ENCODE measurements around the gene MEIS3.

Gene MEIS3

GRCh38 chr19:47428177-47428894 is 9.0 kb upstream of the MEIS3 start:
- no peak overlapping the region for H3K27ac ChIP-seq (ENCODE audit: low read depth, low read length)
- no peaks in the 10 kb centered on the region for H3K36me3 ChIP-seq (ENCODE audit: control insufficient read depth in 5 of 5, insufficient read depth in 5 of 5, low read length in 5 of 5)
- H3K4me1 ChIP-seq (ENCODE audit: control insufficient read depth in 5 of 5, insufficient read depth in 5 of 5, low read length in 5 of 5): peaks cover 0 to 23% (median 22%) of the 10 kb centered on the region in 5 donors
- H3K4me3 ChIP-seq (ENCODE audit: low read depth in 1 of 5, low read length in 5 of 5): peak overlapping the region in 1 of 5 donors; percentile 29
- H3K9me3 ChIP-seq (ENCODE audit: control insufficient read depth in 5 of 5, low read length in 5 of 5): no peaks in the 10 kb centered on the region
- peaks cover 35 to 78% (median 44%) of the 10 kb centered on the region in 5 donors for H3K27me3 ChIP-seq (ENCODE audit: control insufficient read depth in 5 of 5, insufficient read depth in 4 of 5, low read length in 5 of 5)
- H3K9ac ChIP-seq (ENCODE audit: low read length in 5 of 5): no peak overlapping the region

- no peak overlapping the region for H3K9ac ChIP-seq (ENCODE audit: low read length in 5 of 5)
- no peak overlapping the region for H3K4me3 ChIP-seq (ENCODE audit: low read depth in 1 of 5, low read length in 5 of 5)
- no peaks in the 10 kb centered on the region for H3K36me3 ChIP-seq (ENCODE audit: control insufficient read depth in 5 of 5, insufficient read depth in 5 of 5, low read length in 5 of 5)
- H3K4me1 ChIP-seq (ENCODE audit: control insufficient read depth in 5 of 5, insufficient read depth in 5 of 5, low read length in 5 of 5): peaks cover 0 to 23% (median 22%) of the 10 kb centered on the region in 5 donors
- H3K9me3 ChIP-seq (ENCODE audit: control insufficient read depth in 5 of 5, low read length in 5 of 5): no peaks in the 10 kb centered on the region
- H3K27ac ChIP-seq (ENCODE audit: low read depth, low read length): no peak overlapping the region
- H3K27me3 ChIP-seq (ENCODE audit: control insufficient read depth in 5 of 5, insufficient read depth in 4 of 5, low read length in 5 of 5): peaks cover 42 to 81% (median 52%) of the 10 kb centered on the region in 5 donors
These were observed 8.2 kb upstream of the MEIS3 start for GRCh38 chr19:47427241-47428176.

GRCh38 chr19:47423203-47423882 is 4.0 kb upstream of the MEIS3 start:
- peaks cover 0 to 16% (median 11%) of the 10 kb centered on the region in 5 donors for H3K4me1 ChIP-seq (ENCODE audit: control insufficient read depth in 5 of 5, insufficient read depth in 5 of 5, low read length in 5 of 5)
- no peak overlapping the region for H3K9ac ChIP-seq (ENCODE audit: low read length in 5 of 5)
- no peaks in the 10 kb centered on the region for H3K36me3 ChIP-seq (ENCODE audit: control insufficient read depth in 5 of 5, insufficient read depth in 5 of 5, low read length in 5 of 5)
- H3K27me3 ChIP-seq (ENCODE audit: control insufficient read depth in 5 of 5, insufficient read depth in 4 of 5, low read length in 5 of 5): peaks cover 46 to 70% (median 53%) of the 10 kb centered on the region in 5 donors
- no peak overlapping the region for H3K27ac ChIP-seq (ENCODE audit: low read depth, low read length)
- H3K4me3 ChIP-seq (ENCODE audit: low read depth in 1 of 5, low read length in 5 of 5): no peak overlapping the region
- H3K9me3 ChIP-seq (ENCODE audit: control insufficient read depth in 5 of 5, low read length in 5 of 5): no peaks in the 10 kb centered on the region

- peaks cover 0 to 17% (median 7%) of the 10 kb centered on the region in 5 donors for H3K4me1 ChIP-seq (ENCODE audit: control insufficient read depth in 5 of 5, insufficient read depth in 5 of 5, low read length in 5 of 5)
- no peaks in the 10 kb centered on the region for H3K36me3 ChIP-seq (ENCODE audit: control insufficient read depth in 5 of 5, insufficient read depth in 5 of 5, low read length in 5 of 5)
- H3K4me3 ChIP-seq (ENCODE audit: low read depth in 1 of 5, low read length in 5 of 5): no peak overlapping the region
- no peak overlapping the region for H3K27ac ChIP-seq (ENCODE audit: low read depth, low read length)
- no peak overlapping the region for H3K9ac ChIP-seq (ENCODE audit: low read length in 5 of 5)
- H3K27me3 ChIP-seq (ENCODE audit: control insufficient read depth in 5 of 5, insufficient read depth in 4 of 5, low read length in 5 of 5): peaks cover 54 to 76% (median 58%) of the 10 kb centered on the region in 5 donors
- H3K9me3 ChIP-seq (ENCODE audit: control insufficient read depth in 5 of 5, low read length in 5 of 5): no peaks in the 10 kb centered on the region
These were observed 3.3 kb upstream of the MEIS3 start for GRCh38 chr19:47422417-47423163.

GRCh38 chr19:47421844-47422395 is 2.6 kb upstream of the MEIS3 start:
- peaks cover 57 to 76% (median 65%) of the 10 kb centered on the region in 5 donors for H3K27me3 ChIP-seq (ENCODE audit: control insufficient read depth in 5 of 5, insufficient read depth in 4 of 5, low read length in 5 of 5)
- H3K36me3 ChIP-seq (ENCODE audit: control insufficient read depth in 5 of 5, insufficient read depth in 5 of 5, low read length in 5 of 5): no peaks in the 10 kb centered on the region
- no peaks in the 10 kb centered on the region for H3K9me3 ChIP-seq (ENCODE audit: control insufficient read depth in 5 of 5, low read length in 5 of 5)
- H3K9ac ChIP-seq (ENCODE audit: low read length in 5 of 5): no peak overlapping the region
- H3K4me3 ChIP-seq (ENCODE audit: low read depth in 1 of 5, low read length in 5 of 5): no peak overlapping the region
- H3K4me1 ChIP-seq (ENCODE audit: control insufficient read depth in 5 of 5, insufficient read depth in 5 of 5, low read length in 5 of 5): peaks cover 0 to 15% (median 3%) of the 10 kb centered on the region in 5 donors
- no peak overlapping the region for H3K27ac ChIP-seq (ENCODE audit: low read depth, low read length)

GRCh38 chr19:47421244-47421786 is 2.0 kb upstream of the MEIS3 start:
- Histone ChIP-seq H3K9ac (ENCODE audit: low read length in 5 of 5) (no peak overlapping the region), H3K4me1 (ENCODE audit: control insufficient read depth in 5 of 5, insufficient read depth in 5 of 5, low read length in 5 of 5) (peaks cover 0 to 15% (median 3%) of the 10 kb centered on the region in 5 donors), H3K27me3 (ENCODE audit: control insufficient read depth in 5 of 5, insufficient read depth in 4 of 5, low read length in 5 of 5) (peaks cover 57 to 78% (median 69%) of the 10 kb centered on the region in 5 donors), H3K27ac (ENCODE audit: low read depth, low read length) (no peak overlapping the region), H3K36me3 (ENCODE audit: control insufficient read depth in 5 of 5, insufficient read depth in 5 of 5, low read length in 5 of 5) (no peaks in the 10 kb centered on the region), H3K4me3 (ENCODE audit: low read depth in 1 of 5, low read length in 5 of 5) (no peak overlapping the region), H3K9me3 (ENCODE audit: control insufficient read depth in 5 of 5, low read length in 5 of 5) (no peaks in the 10 kb centered on the region)

- no peaks in the 10 kb centered on the region for H3K36me3 ChIP-seq (ENCODE audit: control insufficient read depth in 5 of 5, insufficient read depth in 5 of 5, low read length in 5 of 5)
- H3K4me1 ChIP-seq (ENCODE audit: control insufficient read depth in 5 of 5, insufficient read depth in 5 of 5, low read length in 5 of 5): peaks cover 0 to 15% (median 3%) of the 10 kb centered on the region in 5 donors
- no peak overlapping the region for H3K9ac ChIP-seq (ENCODE audit: low read length in 5 of 5)
- H3K9me3 ChIP-seq (ENCODE audit: control insufficient read depth in 5 of 5, low read length in 5 of 5): no peaks in the 10 kb centered on the region
- H3K4me3 ChIP-seq (ENCODE audit: low read depth in 1 of 5, low read length in 5 of 5): no peak overlapping the region
- peaks cover 51 to 76% (median 73%) of the 10 kb centered on the region in 5 donors for H3K27me3 ChIP-seq (ENCODE audit: control insufficient read depth in 5 of 5, insufficient read depth in 4 of 5, low read length in 5 of 5)
- no peak overlapping the region for H3K27ac ChIP-seq (ENCODE audit: low read depth, low read length)
These were observed 462 bp upstream of the MEIS3 start for GRCh38 chr19:47419789-47420188.

- Histone ChIP-seq H3K27me3 (ENCODE audit: control insufficient read depth in 5 of 5, insufficient read depth in 4 of 5, low read length in 5 of 5) (peaks cover 42 to 74% (median 70%) of the 10 kb centered on the region in 5 donors), H3K4me1 (ENCODE audit: control insufficient read depth in 5 of 5, insufficient read depth in 5 of 5, low read length in 5 of 5) (peaks cover 0 to 15% (median 3%) of the 10 kb centered on the region in 5 donors), H3K9me3 (ENCODE audit: control insufficient read depth in 5 of 5, low read length in 5 of 5) (no peaks in the 10 kb centered on the region), H3K36me3 (ENCODE audit: control insufficient read depth in 5 of 5, insufficient read depth in 5 of 5, low read length in 5 of 5) (peaks cover 0 to 7% (median 0%) of the 10 kb centered on the region in 5 donors), H3K4me3 (ENCODE audit: low read depth in 1 of 5, low read length in 5 of 5) (peak overlapping the region in 4 of 5 donors; percentile 42 to 59 (median 54)), H3K27ac (ENCODE audit: low read depth, low read length) (no peak overlapping the region), H3K9ac (ENCODE audit: low read length in 5 of 5) (no peak overlapping the region)
These were observed 666 bp downstream of the MEIS3 start for GRCh38 chr19:47418692-47419029.
